Activated naive CD8-positive, alpha-beta T cell (primary cell): ENCODE data around the gene VANGL2.

Experiments
- H3K27ac Mint-ChIP-seq: one replicate; pipeline ENCODE4 v1.8.0; 2021; ENCODE audit warnings: mixed read lengths
- H3K27me3 Mint-ChIP-seq: one replicate; pipeline ENCODE4 v1.8.0; 2021; ENCODE audit warnings: mixed read lengths
- H3K36me3 Mint-ChIP-seq: one replicate; pipeline ENCODE4 v1.8.0; 2021; ENCODE audit warnings: mixed read lengths
- H3K4me1 Mint-ChIP-seq: one replicate; pipeline ENCODE4 v1.8.0; 2021; ENCODE audit warnings: low read depth, mixed read lengths
- H3K4me3 Mint-ChIP-seq: one replicate; pipeline ENCODE4 v1.8.0; 2021; ENCODE audit warnings: mild to moderate bottlenecking, mixed read lengths
- H3K9me3 Mint-ChIP-seq: one replicate; pipeline ENCODE4 v1.8.0; 2021; ENCODE audit warnings: low read depth, mixed read lengths

The VANGL2 gene

GRCh38 chr1:160471253-160471652, 70.9 kb downstream of the VANGL2 start:
- no peak overlapping the region for H3K27ac Mint-ChIP-seq
- H3K9me3 Mint-ChIP-seq = no peaks in the 10 kb centered on the region
- no peaks in the 10 kb centered on the region for H3K36me3 Mint-ChIP-seq

GRCh38 chr1:160472112-160472511, 71.7 kb downstream of the VANGL2 start:
- H3K9me3 Mint-ChIP-seq = no peaks in the 10 kb centered on the region
- peaks cover 18% of the 10 kb centered on the region for H3K4me1 Mint-ChIP-seq
- H3K27me3 Mint-ChIP-seq = no peaks in the 10 kb centered on the region
- H3K36me3 Mint-ChIP-seq = no peaks in the 10 kb centered on the region
- no peak overlapping the region for H3K4me3 Mint-ChIP-seq
- H3K27ac Mint-ChIP-seq = no peak overlapping the region

More at GRCh38 chr1:160471253-160471652, 70.9 kb downstream of the VANGL2 start:
- Mint-ChIP-seq H3K4me3 (no peak overlapping the region), H3K4me1 (peaks cover 26% of the 10 kb centered on the region), H3K27me3 (no peaks in the 10 kb centered on the region)

- Mint-ChIP-seq H3K4me1 (peaks cover 10% of the 10 kb centered on the region), H3K4me3 (no peak overlapping the region), H3K36me3 (peaks cover 6% of the 10 kb centered on the region), H3K27ac (no peak overlapping the region), H3K9me3 (no peaks in the 10 kb centered on the region), H3K27me3 (no peaks in the 10 kb centered on the region)
These were observed 74.3 kb downstream of the VANGL2 start for GRCh38 chr1:160474392-160475242.
